Stimulated activated CD8-positive, alpha-beta memory T cell treated with anti-CD3 and anti-CD28 coated beads, Interleukin-7, amount 100 ng/mL, for 1 hour (primary cell): ENCODE measurements around the gene ARHGAP4.

Experiments
- DNase-seq, 2 donors: peaks; one replicate each; pipeline ENCODE4 v3.0.0-alpha.2; 2020; ENCODE audit warnings: low read depth in 2 of 2

Gene ARHGAP4

DNA sequence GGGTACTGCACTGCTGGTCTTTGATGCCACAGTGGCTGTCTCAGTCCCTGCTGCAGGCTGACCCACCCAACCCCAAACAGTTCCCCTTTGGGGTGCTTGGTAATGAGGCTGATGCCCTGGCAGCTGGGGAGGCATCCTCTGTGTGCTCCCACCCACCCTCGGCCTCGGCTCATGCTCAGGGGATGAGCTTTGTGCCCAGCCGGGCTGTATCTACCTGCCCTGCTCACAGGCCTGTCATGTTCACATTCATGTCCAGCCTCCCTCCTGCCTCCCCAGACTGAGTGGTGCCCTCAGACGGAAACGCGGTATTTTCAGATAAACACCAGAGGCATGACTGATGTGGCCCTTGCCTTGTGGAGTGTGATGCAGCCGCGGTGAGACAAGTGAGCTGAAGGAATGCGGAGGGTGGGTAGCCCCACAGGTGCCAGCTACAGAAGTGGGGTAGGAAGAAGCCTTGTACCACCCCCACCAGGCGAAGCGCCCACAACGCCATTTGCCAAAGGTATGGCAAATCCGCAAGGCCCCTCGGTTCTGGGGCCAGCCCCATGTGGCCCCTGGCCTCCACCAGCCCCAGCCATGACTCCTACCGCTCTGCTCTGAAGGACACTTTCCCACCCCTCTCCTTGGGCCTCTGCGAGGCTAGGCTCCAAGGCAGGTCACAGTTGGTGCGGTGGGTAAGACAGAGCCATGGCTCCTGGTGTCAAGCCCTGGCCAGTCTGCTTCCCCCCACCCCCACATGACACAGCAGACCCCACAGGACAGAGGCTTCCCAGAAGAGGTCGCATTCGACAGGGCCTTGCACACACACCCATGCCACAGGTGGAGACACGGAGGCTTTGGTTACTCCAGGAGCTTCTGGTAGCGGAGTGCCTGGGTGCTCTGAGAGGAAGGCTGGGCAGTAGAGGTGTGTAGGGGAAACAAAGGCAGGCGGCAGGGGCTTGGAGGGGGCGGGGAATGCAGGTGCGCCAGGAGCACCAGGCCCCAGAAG lies 20.2 kb upstream of the ARHGAP4 start:
- no peak for DNase-seq

- no peak for DNase-seq
Measured at GRCh38 chrX:153944800-153945150, 18.7 kb upstream of the ARHGAP4 start.

DNA sequence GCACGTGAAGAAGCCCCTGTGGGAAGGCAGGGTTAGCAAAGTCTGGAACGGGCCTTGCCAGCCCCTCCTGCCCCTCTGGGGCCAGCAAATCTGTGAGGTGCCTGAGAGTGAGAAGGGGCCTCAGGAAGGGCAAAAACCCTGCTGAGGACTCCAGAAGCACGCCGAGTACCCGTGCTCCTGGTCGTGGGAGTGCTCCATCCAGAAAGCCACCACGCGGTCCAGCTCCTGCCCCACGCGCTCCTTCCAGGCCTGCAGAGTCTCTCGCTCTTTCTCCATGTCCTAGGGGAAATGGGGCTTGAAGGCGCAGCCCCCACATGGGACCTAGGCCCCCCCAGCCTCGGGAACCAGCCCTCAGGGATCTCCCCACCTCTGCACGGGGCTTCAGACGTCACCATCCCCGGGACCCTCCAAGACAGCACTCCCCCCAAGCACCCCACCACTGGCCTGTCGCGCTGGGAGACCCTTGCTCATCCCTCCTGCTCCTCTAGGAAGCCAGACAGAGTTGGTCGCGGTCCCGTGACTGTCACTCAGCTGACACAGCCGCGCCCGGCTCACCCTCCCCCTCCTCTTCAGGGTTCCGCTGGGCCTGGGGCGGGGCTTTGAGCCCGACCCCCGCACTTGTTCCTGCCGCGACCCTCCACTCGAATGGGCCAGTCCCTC lies 18.2 kb upstream of the ARHGAP4 start, which contains the start of gene RENBP:
Gene RENBP (minus strand): TSS at position 504 of the 660 bp plus-strand sequence. CDS start 33 bp downstream, at position 471.
- no peak for DNase-seq

- DNase-seq = no peak
Measured at GRCh38 chrX:153941336-153942252, 15.5 kb upstream of the ARHGAP4 start.

GRCh38 chrX:153939573-153939972 lies 13.5 kb upstream of the ARHGAP4 start:
- no peak for DNase-seq

DNA sequence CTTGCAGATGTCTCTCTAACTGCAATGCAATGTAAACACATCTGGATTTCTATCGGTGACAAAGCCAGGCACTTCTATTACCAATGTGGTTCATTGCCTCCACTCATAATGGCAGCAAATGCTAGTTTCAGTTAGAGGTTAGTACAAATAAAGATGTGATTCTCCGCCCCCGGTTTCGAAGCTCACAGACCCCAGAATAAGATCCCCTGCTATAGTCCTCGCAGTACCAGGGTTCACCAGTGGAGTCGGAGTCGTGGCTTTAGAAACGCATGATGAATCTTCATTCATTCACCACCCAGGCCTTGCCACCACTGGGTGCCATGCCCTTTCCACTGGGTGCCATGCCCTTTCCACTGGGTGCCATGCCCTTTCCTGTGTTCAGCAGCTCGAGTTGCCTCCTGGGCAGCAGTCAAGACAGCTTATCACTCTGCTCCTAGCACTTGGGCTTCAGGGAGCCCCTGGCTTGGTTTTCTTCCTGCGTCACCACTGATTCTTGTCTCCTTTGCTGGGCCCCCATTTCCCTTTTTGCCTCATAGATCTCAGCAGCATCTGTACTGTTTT lies 12.2 kb upstream of the ARHGAP4 start:
- no peak for DNase-seq

- DNase-seq = no peak
Measured at GRCh38 chrX:153937056-153937455, 11.0 kb upstream of the ARHGAP4 start.

DNA sequence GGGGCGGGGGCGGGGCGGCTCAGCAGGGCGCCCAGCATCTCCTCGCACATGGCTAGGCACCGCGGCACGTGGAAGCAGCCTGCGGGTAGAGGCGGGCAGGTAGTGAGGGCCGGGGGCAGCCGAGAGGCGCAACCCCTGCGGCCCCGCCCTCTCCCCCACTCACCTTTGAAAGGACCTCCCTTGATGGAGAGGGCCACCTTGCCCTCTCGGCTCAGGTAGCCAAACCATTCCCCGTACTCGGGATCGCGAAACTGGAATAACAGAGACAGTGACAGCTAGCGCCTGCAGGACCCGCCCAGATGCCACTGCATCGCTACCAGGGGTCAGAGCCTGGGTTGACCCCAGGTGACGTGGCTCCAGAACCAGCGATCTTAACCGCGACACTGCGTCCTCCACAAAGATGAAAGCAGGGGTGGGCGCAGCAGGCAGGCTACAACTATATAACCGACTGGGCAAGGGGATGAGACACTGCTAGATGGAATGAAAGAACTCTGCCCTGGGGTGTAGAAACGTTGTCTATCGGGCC lies 9.3 kb upstream of the ARHGAP4 start:
- DNase-seq = no peak

DNA sequence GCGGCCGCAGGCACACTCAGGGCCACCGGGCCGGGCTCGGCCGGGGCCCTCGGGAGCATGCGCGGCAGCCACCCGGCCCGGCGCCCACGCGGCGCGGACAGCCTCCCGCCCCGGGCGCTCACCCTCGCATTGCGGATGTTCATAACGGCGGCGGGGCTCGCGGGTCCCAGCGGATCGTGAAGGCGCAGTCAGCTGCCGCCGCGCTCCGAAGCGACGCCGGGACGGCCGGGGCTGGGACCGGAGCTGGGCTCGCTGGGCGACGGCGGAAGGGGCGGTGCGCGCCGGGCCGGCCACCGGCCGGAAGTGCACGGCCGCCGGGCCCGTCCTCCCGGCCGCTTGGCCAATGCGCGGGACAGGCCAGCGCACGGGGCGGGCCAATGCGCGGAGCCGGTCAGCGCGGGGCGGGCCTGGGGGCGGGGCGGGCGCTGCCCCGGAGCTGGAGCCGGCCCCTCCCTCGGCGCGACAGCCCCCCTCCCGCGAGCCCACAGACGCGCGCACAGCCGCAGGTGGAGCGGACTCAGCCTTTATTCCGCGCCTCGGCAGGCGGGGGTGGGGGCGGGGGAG lies 8.8 kb upstream of the ARHGAP4 start, which contains the start of gene NAA10:
Gene NAA10 (minus strand): TSS at position 276 of the 564 bp plus-strand sequence. CDS start 133 bp downstream, at position 143.
- DNase-seq = peak in 1 of 2 donors; percentile 22

DNA sequence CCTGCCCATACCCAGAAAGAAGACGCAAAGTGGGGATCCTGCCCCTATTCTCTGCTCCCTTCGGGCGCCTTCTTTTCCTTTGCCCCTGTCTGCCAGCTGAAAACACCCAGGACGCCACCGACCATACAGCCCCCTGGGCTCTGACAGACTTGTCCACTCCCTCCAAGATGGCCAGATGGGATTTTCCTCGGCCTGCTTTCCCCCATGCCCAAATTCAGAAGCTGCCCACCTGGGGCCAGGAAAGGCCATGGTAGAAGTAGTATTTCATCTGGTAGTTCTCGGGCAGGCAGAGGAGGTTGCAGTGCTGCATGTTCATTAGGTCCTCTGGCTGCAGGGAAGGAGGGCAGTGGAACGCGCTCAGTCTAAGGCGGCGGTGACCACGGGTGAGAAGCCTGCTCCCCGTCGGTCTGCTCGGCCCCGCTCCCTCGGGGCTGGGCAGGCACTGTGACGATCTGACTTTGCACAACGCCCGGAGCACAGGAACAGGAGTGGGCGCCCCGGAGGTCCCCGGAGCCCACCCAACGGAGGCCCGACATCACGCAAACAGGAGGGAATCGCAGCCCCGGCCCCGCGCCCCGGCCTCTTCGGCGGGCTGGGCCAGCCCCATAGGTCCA lies 8.2 kb upstream of the ARHGAP4 start:
- no peak for DNase-seq

GRCh38 chrX:153933748-153934147 lies 7.7 kb upstream of the ARHGAP4 start:
- no peak for DNase-seq

- no peak for DNase-seq
Measured at GRCh38 chrX:153932220-153932915, 6.3 kb upstream of the ARHGAP4 start.

DNA sequence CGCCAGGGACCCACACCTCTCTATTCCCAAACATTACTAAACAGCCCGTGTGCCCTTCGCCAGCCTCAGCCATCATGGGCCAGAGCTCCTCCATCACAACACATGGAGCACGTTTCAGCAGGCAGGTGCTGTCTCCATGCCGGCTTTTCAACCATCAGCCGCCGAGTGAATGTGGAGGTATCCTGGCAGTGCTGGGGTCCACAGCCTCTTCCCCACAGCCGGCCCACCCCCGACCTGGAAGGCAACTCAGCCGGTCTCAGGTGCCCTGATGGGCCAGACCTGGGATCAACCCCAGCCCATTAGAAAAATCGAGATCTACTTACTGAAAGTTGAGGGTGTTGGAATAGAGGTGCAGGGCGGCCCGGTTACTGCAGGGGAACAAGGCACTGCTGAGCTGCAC lies 5.7 kb upstream of the ARHGAP4 start:
- DNase-seq = no peak

GRCh38 chrX:153931151-153931550 lies 5.1 kb upstream of the ARHGAP4 start:
- no peak for DNase-seq

GRCh38 chrX:153930011-153930910 lies 4.2 kb upstream of the ARHGAP4 start:
- no peak for DNase-seq

- DNase-seq = no peak
Measured at GRCh38 chrX:153929576-153929975, 3.5 kb upstream of the ARHGAP4 start.

DNA sequence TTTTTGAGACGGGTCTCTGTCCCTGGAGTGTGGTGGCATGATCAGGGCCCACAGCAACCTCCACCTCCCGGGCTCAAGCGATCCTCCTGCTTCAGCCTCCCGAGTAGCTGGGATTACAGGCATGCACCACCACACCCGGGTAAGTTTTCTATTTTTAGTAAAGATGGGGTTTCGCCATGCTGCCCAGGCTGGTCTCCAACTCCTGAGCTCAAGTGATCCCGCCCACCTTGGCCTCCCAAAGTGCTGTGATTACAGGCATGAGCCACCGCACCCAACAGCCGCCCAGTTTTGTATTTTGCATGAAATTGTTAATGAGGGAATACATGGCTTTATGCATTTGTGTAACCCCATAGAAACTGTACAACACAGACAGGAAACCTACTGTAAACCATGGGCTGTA lies 2.8 kb upstream of the ARHGAP4 start:
- no peak for DNase-seq

GRCh38 chrX:153927922-153928760 lies 2.1 kb upstream of the ARHGAP4 start:
- DNase-seq = peak; percentile 78 to 88
